Endothelial cell (in vitro differentiated cells): ENCODE results near the gene ABHD12B. TPM values are rescaled to one million over a fixed set of nuclear protein-coding genes. Genes with fewer than 3 reads are reported as not detected.

Source experiments
- DNase-seq: peaks from one replicate; pipeline ENCODE4 v3.0.0; 2021; ENCODE audit warnings: low spot score
- H3K27ac Mint-ChIP-seq: one replicate; pipeline ENCODE4 v1.8.0; 2021; ENCODE audit warnings: mixed read lengths, inconsistent platforms; ENCODE audit not compliant: unreplicated experiment
- H3K27me3 Mint-ChIP-seq: one replicate; pipeline ENCODE4 v1.8.0; 2021; ENCODE audit warnings: mild to moderate bottlenecking, moderate library complexity, mixed read lengths, inconsistent platforms; ENCODE audit not compliant: unreplicated experiment
- H3K36me3 Mint-ChIP-seq: one replicate; pipeline ENCODE4 v1.8.0; 2021; ENCODE audit warnings: mild to moderate bottlenecking, low read depth, mixed read lengths, inconsistent platforms; ENCODE audit not compliant: unreplicated experiment
- H3K4me1 Mint-ChIP-seq: one replicate; pipeline ENCODE4 v1.8.0; 2021; ENCODE audit warnings: mild to moderate bottlenecking, mixed read lengths, inconsistent platforms; ENCODE audit not compliant: unreplicated experiment
- H3K4me3 Mint-ChIP-seq: one replicate; pipeline ENCODE4 v1.8.0; 2021; ENCODE audit warnings: mild to moderate bottlenecking, mixed read lengths, inconsistent platforms; ENCODE audit not compliant: unreplicated experiment
- H3K9me3 Mint-ChIP-seq: one replicate; pipeline ENCODE4 v1.8.0; 2021; ENCODE audit warnings: mixed read lengths, inconsistent platforms; ENCODE audit not compliant: unreplicated experiment
- total RNA-seq: library from RNA; stranded (reverse); fragmentation: NEBNext Ultra II Directional; extraction: Animal tissue kit (Norgen Biotek cat#: 25700); gene quantifications from one replicate; pipeline ENCODE4 v1.2.1, GENCODE V29; 2021; ENCODE audit not compliant: unreplicated experiment
- TF ChIP-seq, protein P1 (sequence below): fragments of 200-600 bp; sonication (generic); IDR thresholded peaks from one replicate; pipeline ENCODE4 v1.5.0; 2021; ENCODE audit warnings: antibody characterized with exemption; ENCODE audit not compliant: unreplicated experiment

Gene ABHD12B
- total RNA-seq, 1 donor from 2014 or later, result 2.7 TPM

GRCh38 chr14:50860478-50861086 lies 11.3 kb upstream of the ABHD12B start:
- Mint-ChIP-seq H3K4me3 (no peak overlapping the region), H3K27me3 (peaks cover 3% of the 10 kb centered on the region), H3K36me3 (no peaks in the 10 kb centered on the region), H3K27ac (no peak overlapping the region), H3K4me1 (peaks cover 12% of the 10 kb centered on the region), H3K9me3 (no peaks in the 10 kb centered on the region)
- DNase-seq, result peak; percentile 89
- TF ChIP-seq, protein P1, sequence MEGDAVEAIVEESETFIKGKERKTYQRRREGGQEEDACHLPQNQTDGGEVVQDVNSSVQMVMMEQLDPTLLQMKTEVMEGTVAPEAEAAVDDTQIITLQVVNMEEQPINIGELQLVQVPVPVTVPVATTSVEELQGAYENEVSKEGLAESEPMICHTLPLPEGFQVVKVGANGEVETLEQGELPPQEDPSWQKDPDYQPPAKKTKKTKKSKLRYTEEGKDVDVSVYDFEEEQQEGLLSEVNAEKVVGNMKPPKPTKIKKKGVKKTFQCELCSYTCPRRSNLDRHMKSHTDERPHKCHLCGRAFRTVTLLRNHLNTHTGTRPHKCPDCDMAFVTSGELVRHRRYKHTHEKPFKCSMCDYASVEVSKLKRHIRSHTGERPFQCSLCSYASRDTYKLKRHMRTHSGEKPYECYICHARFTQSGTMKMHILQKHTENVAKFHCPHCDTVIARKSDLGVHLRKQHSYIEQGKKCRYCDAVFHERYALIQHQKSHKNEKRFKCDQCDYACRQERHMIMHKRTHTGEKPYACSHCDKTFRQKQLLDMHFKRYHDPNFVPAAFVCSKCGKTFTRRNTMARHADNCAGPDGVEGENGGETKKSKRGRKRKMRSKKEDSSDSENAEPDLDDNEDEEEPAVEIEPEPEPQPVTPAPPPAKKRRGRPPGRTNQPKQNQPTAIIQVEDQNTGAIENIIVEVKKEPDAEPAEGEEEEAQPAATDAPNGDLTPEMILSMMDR, result peak; percentile 78

- DNase-seq, result no peak
- TF ChIP-seq, protein P1, result no peak
- no peaks in the 10 kb centered on the region for H3K36me3 Mint-ChIP-seq
- peaks cover 3% of the 10 kb centered on the region for H3K27me3 Mint-ChIP-seq
- no peak overlapping the region for H3K4me3 Mint-ChIP-seq
- H3K4me1 Mint-ChIP-seq, result peaks cover 13% of the 10 kb centered on the region
- H3K9me3 Mint-ChIP-seq, result no peaks in the 10 kb centered on the region
- no peak overlapping the region for H3K27ac Mint-ChIP-seq
These were observed 9.8 kb upstream of the ABHD12B start for GRCh38 chr14:50862036-50862570.

DNA sequence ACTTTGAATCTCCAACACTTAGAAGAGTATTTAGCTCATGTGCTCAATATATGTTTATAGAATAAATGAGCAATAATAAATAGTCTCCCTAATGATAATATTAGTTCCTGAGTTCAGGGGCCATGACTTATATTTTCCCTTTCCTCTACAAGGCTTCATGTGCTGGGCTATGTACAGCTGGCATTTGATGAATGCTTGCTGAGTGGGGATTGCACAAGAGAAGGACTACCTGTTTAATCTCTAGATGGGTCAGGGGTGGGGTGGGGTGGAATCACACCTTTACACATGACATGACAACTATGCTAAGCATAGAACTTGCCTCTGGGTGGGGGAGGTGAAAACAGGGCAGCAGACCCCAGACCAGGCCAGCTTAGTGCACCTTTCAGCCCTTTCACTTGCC lies 7.6 kb upstream of the ABHD12B start:
- Mint-ChIP-seq H3K9me3 (no peaks in the 10 kb centered on the region), H3K4me3 (no peak overlapping the region), H3K4me1 (peaks cover 11% of the 10 kb centered on the region), H3K27me3 (peaks cover 3% of the 10 kb centered on the region), H3K36me3 (no peaks in the 10 kb centered on the region), H3K27ac (no peak overlapping the region)
- TF ChIP-seq, protein P1, result no peak
- DNase-seq, result no peak

DNA sequence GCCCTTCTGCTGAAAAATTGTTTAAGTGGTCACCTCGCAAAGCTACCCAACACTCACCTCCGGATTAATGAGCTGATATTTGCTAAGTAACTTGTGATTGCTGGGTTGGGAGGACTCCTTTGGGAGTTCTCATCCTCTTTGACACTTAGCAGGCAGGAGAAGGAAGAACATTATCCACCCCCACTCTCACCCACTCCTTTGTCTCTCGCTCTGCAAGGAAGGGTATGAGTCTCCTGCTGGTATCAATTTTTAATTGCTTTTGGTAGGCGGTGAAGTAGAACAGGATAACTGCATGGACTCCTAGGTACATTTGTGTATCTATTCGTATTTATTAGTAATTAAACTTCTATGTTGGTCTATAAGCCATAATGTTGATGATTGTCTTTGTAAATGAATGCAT lies 6.9 kb upstream of the ABHD12B start:
- H3K36me3 Mint-ChIP-seq, result no peaks in the 10 kb centered on the region
- H3K4me3 Mint-ChIP-seq, result no peak overlapping the region
- DNase-seq, result no peak

More for the DNA sequence above, 6.9 kb upstream of the ABHD12B start:
- TF ChIP-seq, protein P1, result no peak
- no peak overlapping the region for H3K27ac Mint-ChIP-seq
- peaks cover 10% of the 10 kb centered on the region for H3K4me1 Mint-ChIP-seq
- H3K9me3 Mint-ChIP-seq, result no peaks in the 10 kb centered on the region
- H3K27me3 Mint-ChIP-seq, result peaks cover 3% of the 10 kb centered on the region
